Omental fat pad (tissue), 4 donors: ENCODE measurements around the gene PNMA1. TPM values are rescaled to one million over a fixed set of nuclear protein-coding genes. Genes with fewer than 3 reads are reported as not detected.

Source experiments
- ATAC-seq: fragments of 150-250 bp; one replicate; pipeline ENCODE4 v1.9.1; 2016; ENCODE audit warnings: mild to moderate bottlenecking, moderate library complexity; ENCODE audit not compliant: low FRiP score
- DNase-seq: peaks from one replicate; pipeline ENCODE4 v3.0.0-alpha.2; 2019; ENCODE audit warnings: low spot score
- total RNA-seq, 4 donors: library from RNA; depleted of rRNA; stranded (reverse); fragments of >200 nt; gene quantifications; one replicate each; pipeline ENCODE4 v1.1.0, GENCODE V29; 2016
- TF ChIP-seq, protein P1 (sequence below), 3 donors: fragments of 450-650 bp; IDR thresholded peaks; one replicate each; pipeline ENCODE4 v1.5.1; 2016 to 2017; ENCODE audit warnings: antibody characterized with exemption in 3 of 3, mild to moderate bottlenecking in 3 of 3, moderate library complexity in 2 of 3

The PNMA1 gene
- total RNA-seq, 4 donors from 2014 or later: 14.8 to 22.6 (median 20.1) TPM

DNA sequence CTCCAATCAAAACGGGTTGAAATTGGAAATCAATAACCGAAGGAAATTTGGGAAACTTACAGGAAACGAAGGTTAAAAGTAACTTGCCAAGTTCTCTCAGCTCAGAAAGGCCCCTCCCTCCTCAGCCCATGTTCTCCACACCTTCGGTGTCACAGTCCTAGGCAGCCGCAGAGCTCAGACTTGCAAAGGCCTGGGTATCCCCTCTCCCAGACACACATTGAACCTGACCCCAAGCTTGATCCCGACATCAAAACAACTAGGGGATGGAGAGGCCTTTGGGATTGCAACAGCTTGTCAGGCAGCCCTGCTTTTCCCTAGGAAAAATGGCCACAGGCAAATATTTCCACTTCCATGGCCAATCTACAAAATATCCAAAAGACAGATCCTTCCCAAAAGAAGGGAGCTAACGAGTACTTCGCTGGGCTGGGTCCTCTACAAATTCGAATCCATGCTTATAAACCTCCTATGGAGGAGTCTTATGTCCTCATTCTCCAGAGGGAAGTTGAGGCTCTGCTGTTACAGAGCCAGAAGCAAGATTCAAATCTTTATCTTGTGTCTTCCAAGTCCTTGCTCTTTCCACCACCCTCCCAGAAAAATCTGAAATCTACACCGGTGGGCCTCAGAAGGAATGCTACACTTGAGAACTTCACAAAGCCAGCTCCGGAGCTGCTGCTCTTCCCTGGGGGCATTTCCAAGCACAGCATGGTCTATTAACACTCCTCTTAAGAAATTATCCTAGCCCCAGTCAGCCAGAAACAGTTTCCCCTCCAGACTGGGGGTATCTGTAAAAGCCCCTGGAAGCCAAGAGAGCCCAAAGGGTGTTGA is 35.7 kb upstream of the PNMA1 start:
- ATAC-seq (no peak), DNase-seq (no peak)
- TF ChIP-seq, protein P1, sequence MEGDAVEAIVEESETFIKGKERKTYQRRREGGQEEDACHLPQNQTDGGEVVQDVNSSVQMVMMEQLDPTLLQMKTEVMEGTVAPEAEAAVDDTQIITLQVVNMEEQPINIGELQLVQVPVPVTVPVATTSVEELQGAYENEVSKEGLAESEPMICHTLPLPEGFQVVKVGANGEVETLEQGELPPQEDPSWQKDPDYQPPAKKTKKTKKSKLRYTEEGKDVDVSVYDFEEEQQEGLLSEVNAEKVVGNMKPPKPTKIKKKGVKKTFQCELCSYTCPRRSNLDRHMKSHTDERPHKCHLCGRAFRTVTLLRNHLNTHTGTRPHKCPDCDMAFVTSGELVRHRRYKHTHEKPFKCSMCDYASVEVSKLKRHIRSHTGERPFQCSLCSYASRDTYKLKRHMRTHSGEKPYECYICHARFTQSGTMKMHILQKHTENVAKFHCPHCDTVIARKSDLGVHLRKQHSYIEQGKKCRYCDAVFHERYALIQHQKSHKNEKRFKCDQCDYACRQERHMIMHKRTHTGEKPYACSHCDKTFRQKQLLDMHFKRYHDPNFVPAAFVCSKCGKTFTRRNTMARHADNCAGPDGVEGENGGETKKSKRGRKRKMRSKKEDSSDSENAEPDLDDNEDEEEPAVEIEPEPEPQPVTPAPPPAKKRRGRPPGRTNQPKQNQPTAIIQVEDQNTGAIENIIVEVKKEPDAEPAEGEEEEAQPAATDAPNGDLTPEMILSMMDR (IDR thresholded peaks at IDR 0.05): no peak

- TF ChIP-seq, protein P1 (IDR thresholded peaks at IDR 0.05): no peak
- ATAC-seq (no peak), DNase-seq (no peak)
Observed at GRCh38 chr14:73748858-73749357, 34.7 kb upstream of the PNMA1 start.

DNA sequence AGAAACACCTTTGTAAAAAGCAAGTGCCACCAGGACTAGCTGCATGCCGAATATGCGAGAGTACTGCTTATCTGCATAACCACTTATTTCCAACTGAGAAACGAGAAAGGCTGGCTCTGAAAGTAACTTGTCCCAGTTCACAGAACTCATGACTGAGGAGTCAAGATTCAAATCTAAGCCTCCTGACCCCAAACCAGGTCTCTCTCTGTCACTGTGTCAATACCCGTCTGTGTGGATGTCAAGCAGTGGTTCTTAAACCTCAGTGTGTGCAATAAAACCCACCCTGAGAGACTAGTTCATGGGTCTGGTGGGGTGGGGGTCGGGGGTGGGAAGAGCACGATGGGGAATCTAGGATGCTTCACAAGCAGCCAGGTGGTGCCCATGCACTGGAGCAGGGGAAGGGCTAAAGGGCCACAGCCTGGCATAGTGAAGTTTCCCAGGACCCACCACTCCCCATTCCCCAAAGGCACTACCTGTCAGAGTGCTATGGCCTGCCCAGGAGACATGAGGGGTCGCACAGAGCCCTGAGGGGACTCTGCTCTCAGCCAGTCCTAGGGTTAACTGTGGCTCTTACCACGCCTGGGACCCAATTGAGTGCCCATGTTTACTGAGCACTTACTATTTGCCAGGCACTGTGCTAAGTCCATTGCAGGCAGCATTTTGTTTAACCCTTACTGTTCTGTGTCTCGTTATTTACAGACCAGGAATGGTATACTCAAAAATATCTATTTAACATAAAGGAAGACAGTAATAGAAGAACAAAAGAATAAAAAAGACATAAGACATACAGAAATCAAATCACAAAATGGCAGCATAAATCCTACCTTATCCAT is 33.4 kb upstream of the PNMA1 start:
- ATAC-seq: no peak
- TF ChIP-seq, protein P1 (IDR thresholded peaks at IDR 0.05): no peak
- DNase-seq: no peak

- TF ChIP-seq, protein P1 (IDR thresholded peaks at IDR 0.05): no peak
- DNase-seq: no peak
- ATAC-seq: no peak
Observed at GRCh38 chr14:73746520-73747378, 32.6 kb upstream of the PNMA1 start.

- TF ChIP-seq, protein P1 (IDR thresholded peaks at IDR 0.05): no peak
- DNase-seq (no peak), ATAC-seq (no peak)
Observed at GRCh38 chr14:73745571-73746519, 31.7 kb upstream of the PNMA1 start.
